ENCODE results near the gene DDX17.

DNA sequence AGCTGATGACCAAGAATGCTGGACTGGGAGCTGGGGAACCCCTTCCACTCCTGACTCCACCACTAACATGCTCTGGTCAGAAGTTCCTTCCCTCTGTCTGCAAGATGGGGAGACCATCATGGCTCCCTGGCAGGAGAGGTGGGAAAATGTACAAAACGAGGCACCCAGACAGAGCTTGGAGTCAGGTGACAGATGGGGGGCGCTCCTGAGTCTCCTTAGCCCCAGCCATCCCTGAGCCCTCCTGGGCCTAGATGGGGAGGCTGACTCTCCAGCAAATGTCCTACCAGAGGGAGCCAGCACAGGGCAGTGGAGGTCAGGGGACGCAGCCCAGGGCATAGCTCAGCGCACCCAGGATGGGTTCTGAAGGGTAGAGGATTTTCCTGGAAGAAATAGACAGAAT is 71.1 kb downstream of the DDX17 start:
- TF ChIP-seq, protein P1, sequence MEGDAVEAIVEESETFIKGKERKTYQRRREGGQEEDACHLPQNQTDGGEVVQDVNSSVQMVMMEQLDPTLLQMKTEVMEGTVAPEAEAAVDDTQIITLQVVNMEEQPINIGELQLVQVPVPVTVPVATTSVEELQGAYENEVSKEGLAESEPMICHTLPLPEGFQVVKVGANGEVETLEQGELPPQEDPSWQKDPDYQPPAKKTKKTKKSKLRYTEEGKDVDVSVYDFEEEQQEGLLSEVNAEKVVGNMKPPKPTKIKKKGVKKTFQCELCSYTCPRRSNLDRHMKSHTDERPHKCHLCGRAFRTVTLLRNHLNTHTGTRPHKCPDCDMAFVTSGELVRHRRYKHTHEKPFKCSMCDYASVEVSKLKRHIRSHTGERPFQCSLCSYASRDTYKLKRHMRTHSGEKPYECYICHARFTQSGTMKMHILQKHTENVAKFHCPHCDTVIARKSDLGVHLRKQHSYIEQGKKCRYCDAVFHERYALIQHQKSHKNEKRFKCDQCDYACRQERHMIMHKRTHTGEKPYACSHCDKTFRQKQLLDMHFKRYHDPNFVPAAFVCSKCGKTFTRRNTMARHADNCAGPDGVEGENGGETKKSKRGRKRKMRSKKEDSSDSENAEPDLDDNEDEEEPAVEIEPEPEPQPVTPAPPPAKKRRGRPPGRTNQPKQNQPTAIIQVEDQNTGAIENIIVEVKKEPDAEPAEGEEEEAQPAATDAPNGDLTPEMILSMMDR (conservative IDR thresholded peaks at IDR 0.05; ENCODE audit: low read depth in 2 of 2), result peak; percentile 55 to 73
- TF ChIP-seq EZH2 (IDR thresholded peaks at IDR 0.05; ENCODE audit: low read depth, unreplicated experiment), result no peak
- no peak for TF ChIP-seq CREB1 (CRISPR knock-in tag; IDR thresholded peaks at IDR 0.05; ENCODE audit: low read depth)
- TF ChIP-seq JUNB (IDR thresholded peaks at IDR 0.05; ENCODE audit: unreplicated experiment), result no peak
- no peak for TF ChIP-seq POLR2AphosphoS5 (IDR thresholded peaks at IDR 0.05; ENCODE audit: low read depth)
- TF ChIP-seq, protein P2, sequence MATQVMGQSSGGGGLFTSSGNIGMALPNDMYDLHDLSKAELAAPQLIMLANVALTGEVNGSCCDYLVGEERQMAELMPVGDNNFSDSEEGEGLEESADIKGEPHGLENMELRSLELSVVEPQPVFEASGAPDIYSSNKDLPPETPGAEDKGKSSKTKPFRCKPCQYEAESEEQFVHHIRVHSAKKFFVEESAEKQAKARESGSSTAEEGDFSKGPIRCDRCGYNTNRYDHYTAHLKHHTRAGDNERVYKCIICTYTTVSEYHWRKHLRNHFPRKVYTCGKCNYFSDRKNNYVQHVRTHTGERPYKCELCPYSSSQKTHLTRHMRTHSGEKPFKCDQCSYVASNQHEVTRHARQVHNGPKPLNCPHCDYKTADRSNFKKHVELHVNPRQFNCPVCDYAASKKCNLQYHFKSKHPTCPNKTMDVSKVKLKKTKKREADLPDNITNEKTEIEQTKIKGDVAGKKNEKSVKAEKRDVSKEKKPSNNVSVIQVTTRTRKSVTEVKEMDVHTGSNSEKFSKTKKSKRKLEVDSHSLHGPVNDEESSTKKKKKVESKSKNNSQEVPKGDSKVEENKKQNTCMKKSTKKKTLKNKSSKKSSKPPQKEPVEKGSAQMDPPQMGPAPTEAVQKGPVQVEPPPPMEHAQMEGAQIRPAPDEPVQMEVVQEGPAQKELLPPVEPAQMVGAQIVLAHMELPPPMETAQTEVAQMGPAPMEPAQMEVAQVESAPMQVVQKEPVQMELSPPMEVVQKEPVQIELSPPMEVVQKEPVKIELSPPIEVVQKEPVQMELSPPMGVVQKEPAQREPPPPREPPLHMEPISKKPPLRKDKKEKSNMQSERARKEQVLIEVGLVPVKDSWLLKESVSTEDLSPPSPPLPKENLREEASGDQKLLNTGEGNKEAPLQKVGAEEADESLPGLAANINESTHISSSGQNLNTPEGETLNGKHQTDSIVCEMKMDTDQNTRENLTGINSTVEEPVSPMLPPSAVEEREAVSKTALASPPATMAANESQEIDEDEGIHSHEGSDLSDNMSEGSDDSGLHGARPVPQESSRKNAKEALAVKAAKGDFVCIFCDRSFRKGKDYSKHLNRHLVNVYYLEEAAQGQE (IDR thresholded peaks at IDR 0.05; ENCODE audit: unreplicated experiment), result no peak
- TF ChIP-seq EZH2phosphoT487 (IDR thresholded peaks at IDR 0.05; ENCODE audit: unreplicated experiment), result no peak
- no peak for TF ChIP-seq STAT1 (IDR thresholded peaks at IDR 0.05; ENCODE audit: unreplicated experiment)

Measured in GM23338 (cell line).